ENCODE measurements around the gene IRF2BP2. TPM values are rescaled to one million over a fixed set of nuclear protein-coding genes. Genes with fewer than 3 reads are reported as not detected.

The IRF2BP2 gene
- total and polyA plus RNA-seq, 2 of the 13 experiments (the other 11 are each of a cell fraction or from before 2014, with no cell fraction given): 140 to 147 TPM

DNA sequence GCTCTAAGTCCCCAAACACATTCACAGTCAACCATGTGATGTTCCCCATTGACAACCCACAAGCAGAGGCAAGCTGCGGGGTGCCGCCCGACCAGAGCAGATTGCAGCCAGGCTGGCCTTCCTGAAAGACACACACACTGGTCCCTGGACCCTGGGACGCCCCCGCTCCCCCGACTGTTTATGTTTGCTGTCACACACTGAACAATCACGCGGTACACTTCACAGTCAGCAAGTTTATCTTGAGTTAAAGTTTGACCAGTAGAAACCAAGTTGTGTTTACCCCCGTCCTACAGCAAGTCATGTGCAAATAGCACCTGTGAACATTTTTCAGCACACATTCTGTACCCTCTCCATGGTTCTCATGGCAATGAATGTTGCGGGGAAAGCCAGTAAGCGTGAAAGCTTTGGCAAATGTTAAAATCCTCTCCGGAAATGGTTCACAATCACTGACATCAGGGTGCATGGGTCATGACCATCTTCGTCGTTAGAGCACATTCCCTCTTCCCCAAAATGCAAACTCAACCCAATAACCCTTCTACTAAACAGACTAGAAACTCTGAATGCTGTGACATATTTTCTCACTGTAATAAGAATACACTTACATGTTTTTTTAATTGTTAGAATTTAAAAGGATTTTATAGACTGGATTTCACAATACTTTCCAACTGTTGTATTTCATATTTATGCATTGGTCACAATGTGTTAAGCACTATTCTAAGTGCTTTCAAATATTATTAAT is 33.3 kb upstream of the IRF2BP2 start (continued):
- TF ChIP-seq, protein P1, sequence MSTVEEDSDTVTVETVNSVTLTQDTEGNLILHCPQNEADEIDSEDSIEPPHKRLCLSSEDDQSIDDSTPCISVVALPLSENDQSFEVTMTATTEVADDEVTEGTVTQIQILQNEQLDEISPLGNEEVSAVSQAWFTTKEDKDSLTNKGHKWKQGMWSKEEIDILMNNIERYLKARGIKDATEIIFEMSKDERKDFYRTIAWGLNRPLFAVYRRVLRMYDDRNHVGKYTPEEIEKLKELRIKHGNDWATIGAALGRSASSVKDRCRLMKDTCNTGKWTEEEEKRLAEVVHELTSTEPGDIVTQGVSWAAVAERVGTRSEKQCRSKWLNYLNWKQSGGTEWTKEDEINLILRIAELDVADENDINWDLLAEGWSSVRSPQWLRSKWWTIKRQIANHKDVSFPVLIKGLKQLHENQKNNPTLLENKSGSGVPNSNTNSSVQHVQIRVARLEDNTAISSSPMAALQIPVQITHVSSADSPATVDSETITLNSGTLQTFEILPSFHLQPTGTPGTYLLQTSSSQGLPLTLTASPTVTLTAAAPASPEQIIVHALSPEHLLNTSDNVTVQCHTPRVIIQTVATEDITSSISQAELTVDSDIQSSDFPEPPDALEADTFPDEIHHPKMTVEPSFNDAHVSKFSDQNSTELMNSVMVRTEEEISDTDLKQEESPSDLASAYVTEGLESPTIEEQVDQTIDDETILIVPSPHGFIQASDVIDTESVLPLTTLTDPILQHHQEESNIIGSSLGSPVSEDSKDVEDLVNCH (CRISPR knock-in tag; IDR thresholded peaks at IDR 0.05): no peak
- TF ChIP-seq MED13 (CRISPR knock-in tag; IDR thresholded peaks at IDR 0.05) (peak; percentile 100), MAFG (CRISPR knock-in tag; IDR thresholded peaks at IDR 0.05) (no peak), NONO (IDR thresholded peaks at IDR 0.05) (no peak), NONO (CRISPR knock-in tag; conservative IDR thresholded peaks at IDR 0.05) (peak; percentile 98), RBM22 (optimal IDR thresholded peaks at IDR 0.05; ENCODE audit: low read length) (peak; percentile 39), HOXA9 (CRISPR knock-in tag; IDR thresholded peaks at IDR 0.05; ENCODE audit: borderline replicate concordance) (0 out of 2 replicates have a peak, but pooled peaks have one; percentile 35), ZNF557 (CRISPR knock-in tag; IDR thresholded peaks at IDR 0.05) (peak; percentile 89; the same call in 1 of the 2 replicates), ZNF782 (CRISPR knock-in tag; IDR thresholded peaks at IDR 0.05; ENCODE audit: borderline replicate concordance) (no peak), CEBPB (IDR thresholded peaks at IDR 0.05; ENCODE audit: borderline replicate concordance, low read depth, low read length) (peak; percentile 64; the same call in 1 of the 2 replicates), ZBTB3 (CRISPR knock-in tag; IDR thresholded peaks at IDR 0.05; ENCODE audit: borderline replicate concordance, low read depth) (peak; percentile 73; the same call in 1 of the 2 replicates), MED8 (CRISPR knock-in tag; IDR thresholded peaks at IDR 0.05; ENCODE audit: insufficient replicate concordance) (peak; percentile 100), ARNTL (CRISPR knock-in tag; IDR thresholded peaks at IDR 0.05) (peak; percentile 96), ZBTB7B (CRISPR knock-in tag; IDR thresholded peaks at IDR 0.05) (peak; percentile 98)
- TF ChIP-seq, protein P2, sequence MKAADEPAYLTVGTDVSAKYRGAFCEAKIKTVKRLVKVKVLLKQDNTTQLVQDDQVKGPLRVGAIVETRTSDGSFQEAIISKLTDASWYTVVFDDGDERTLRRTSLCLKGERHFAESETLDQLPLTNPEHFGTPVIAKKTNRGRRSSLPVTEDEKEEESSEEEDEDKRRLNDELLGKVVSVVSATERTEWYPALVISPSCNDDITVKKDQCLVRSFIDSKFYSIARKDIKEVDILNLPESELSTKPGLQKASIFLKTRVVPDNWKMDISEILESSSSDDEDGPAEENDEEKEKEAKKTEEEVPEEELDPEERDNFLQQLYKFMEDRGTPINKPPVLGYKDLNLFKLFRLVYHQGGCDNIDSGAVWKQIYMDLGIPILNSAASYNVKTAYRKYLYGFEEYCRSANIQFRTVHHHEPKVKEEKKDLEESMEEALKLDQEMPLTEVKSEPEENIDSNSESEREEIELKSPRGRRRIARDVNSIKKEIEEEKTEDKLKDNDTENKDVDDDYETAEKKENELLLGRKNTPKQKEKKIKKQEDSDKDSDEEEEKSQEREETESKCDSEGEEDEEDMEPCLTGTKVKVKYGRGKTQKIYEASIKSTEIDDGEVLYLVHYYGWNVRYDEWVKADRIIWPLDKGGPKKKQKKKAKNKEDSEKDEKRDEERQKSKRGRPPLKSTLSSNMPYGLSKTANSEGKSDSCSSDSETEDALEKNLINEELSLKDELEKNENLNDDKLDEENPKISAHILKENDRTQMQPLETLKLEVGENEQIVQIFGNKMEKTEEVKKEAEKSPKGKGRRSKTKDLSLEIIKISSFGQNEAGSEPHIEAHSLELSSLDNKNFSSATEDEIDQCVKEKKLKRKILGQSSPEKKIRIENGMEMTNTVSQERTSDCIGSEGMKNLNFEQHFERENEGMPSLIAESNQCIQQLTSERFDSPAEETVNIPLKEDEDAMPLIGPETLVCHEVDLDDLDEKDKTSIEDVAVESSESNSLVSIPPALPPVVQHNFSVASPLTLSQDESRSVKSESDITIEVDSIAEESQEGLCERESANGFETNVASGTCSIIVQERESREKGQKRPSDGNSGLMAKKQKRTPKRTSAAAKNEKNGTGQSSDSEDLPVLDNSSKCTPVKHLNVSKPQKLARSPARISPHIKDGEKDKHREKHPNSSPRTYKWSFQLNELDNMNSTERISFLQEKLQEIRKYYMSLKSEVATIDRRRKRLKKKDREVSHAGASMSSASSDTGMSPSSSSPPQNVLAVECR (CRISPR knock-in tag; IDR thresholded peaks at IDR 0.05; ENCODE audit: borderline replicate concordance): peak; percentile 79; the same call in 1 of the 2 replicates
- TF ChIP-seq, protein P3, sequence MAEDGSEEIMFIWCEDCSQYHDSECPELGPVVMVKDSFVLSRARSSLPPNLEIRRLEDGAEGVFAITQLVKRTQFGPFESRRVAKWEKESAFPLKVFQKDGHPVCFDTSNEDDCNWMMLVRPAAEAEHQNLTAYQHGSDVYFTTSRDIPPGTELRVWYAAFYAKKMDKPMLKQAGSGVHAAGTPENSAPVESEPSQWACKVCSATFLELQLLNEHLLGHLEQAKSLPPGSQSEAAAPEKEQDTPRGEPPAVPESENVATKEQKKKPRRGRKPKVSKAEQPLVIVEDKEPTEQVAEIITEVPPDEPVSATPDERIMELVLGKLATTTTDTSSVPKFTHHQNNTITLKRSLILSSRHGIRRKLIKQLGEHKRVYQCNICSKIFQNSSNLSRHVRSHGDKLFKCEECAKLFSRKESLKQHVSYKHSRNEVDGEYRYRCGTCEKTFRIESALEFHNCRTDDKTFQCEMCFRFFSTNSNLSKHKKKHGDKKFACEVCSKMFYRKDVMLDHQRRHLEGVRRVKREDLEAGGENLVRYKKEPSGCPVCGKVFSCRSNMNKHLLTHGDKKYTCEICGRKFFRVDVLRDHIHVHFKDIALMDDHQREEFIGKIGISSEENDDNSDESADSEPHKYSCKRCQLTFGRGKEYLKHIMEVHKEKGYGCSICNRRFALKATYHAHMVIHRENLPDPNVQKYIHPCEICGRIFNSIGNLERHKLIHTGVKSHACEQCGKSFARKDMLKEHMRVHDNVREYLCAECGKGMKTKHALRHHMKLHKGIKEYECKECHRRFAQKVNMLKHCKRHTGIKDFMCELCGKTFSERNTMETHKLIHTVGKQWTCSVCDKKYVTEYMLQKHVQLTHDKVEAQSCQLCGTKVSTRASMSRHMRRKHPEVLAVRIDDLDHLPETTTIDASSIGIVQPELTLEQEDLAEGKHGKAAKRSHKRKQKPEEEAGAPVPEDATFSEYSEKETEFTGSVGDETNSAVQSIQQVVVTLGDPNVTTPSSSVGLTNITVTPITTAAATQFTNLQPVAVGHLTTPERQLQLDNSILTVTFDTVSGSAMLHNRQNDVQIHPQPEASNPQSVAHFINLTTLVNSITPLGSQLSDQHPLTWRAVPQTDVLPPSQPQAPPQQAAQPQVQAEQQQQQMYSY (CRISPR knock-in tag; IDR thresholded peaks at IDR 0.05): peak; percentile 32; the same call in 1 of the 2 replicates
- TF ChIP-seq, protein P4, sequence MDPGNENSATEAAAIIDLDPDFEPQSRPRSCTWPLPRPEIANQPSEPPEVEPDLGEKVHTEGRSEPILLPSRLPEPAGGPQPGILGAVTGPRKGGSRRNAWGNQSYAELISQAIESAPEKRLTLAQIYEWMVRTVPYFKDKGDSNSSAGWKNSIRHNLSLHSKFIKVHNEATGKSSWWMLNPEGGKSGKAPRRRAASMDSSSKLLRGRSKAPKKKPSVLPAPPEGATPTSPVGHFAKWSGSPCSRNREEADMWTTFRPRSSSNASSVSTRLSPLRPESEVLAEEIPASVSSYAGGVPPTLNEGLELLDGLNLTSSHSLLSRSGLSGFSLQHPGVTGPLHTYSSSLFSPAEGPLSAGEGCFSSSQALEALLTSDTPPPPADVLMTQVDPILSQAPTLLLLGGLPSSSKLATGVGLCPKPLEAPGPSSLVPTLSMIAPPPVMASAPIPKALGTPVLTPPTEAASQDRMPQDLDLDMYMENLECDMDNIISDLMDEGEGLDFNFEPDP (CRISPR knock-in tag; conservative IDR thresholded peaks at IDR 0.05): peak; percentile 81; the same call in 1 of the 2 replicates

All from HepG2 (cell line).